Muscle of arm (tissue), 14 donors: ENCODE measurements around the gene RFC2. TPM values are rescaled to one million over a fixed set of nuclear protein-coding genes. Genes with fewer than 3 reads are reported as not detected.
A peak's percentile ranks its signal among the peaks of the same experiment; 100 is the strongest.

Experiments used
- DNase-seq: peaks from one replicate; pipeline ENCODE4 v3.0.0-alpha.2; 2013
- long read RNA-seq, 11 donors: transcript quantifications; one replicate each; lab custom pipeline, GENCODE V29; 2026
- polyA plus RNA-seq, 12 donors: library from polyadenylated mRNA; unstranded; fragments of 120-200 nt; gene quantifications; one replicate each; pipeline ENCODE4 v1.2.1, GENCODE V29; 2013; ENCODE audit not compliant: insufficient read length in 12 of 12

The RFC2 gene
- 10 to 100 TPM in 11 of 12 donors, not detected in 1; 32.0 to 52.5 (median 41.6) TPM for polyA plus RNA-seq
- long read RNA-seq, donor 1, transcript RFC2-201 (11 exons, 1,695 nt) = major isoform, 8 of 8 reads
- long read RNA-seq, donor 1, partial matches to known transcripts = 0 of 8 reads
- long read RNA-seq, donor 1, other reads (novel, unspliced or antisense) = 0 of 8 reads
- long read RNA-seq, donor 2, transcript RFC2-201 (11 exons, 1,695 nt) = major isoform, 18 of 20 reads
- long read RNA-seq, donor 2, partial matches to known transcripts = 0 of 20 reads
- long read RNA-seq, donor 2, other reads (novel, unspliced or antisense) = 0 of 20 reads
- long read RNA-seq, donor 3, transcript RFC2-201 (11 exons, 1,695 nt) = major isoform, 5 of 9 reads
- long read RNA-seq, donor 3, partial matches to known transcripts = 0 of 9 reads
- long read RNA-seq, donor 3, other reads (novel, unspliced or antisense) = 0 of 9 reads
- long read RNA-seq, donor 4, transcript RFC2-201 (11 exons, 1,695 nt) = major isoform, 5 of 5 reads
- long read RNA-seq, donor 4, partial matches to known transcripts = 0 of 5 reads
- long read RNA-seq, donor 4, other reads (novel, unspliced or antisense) = 0 of 5 reads
- long read RNA-seq, donor 5, transcript RFC2-201 (11 exons, 1,695 nt) = major isoform, 23 of 27 reads
- long read RNA-seq, donor 5, partial matches to known transcripts = 0 of 27 reads
- long read RNA-seq, donor 5, other reads (novel, unspliced or antisense) = 0 of 27 reads
- long read RNA-seq, donor 6, transcript RFC2-201 (11 exons, 1,695 nt) = major isoform, 7 of 8 reads
- long read RNA-seq, donor 6, partial matches to known transcripts = 0 of 8 reads
- long read RNA-seq, donor 6, other reads (novel, unspliced or antisense) = 0 of 8 reads
- long read RNA-seq, donor 7, partial matches to known transcripts = 0 of 6 reads
- long read RNA-seq, donor 7, other reads (novel, unspliced or antisense) = 0 of 6 reads
- long read RNA-seq, donor 8, transcript RFC2-201 (11 exons, 1,695 nt) = major isoform, 15 of 16 reads
- long read RNA-seq, donor 8, partial matches to known transcripts = 0 of 16 reads
- long read RNA-seq, donor 8, other reads (novel, unspliced or antisense) = 0 of 16 reads
- long read RNA-seq, donor 9, partial matches to known transcripts = 0 of 3 reads
- long read RNA-seq, donor 9, other reads (novel, unspliced or antisense) = 0 of 3 reads
- long read RNA-seq, donor 10, transcript RFC2-202 (10 exons, 1,576 nt) = minor isoform, 6 of 23 reads
- long read RNA-seq, donor 10, transcript RFC2-201 (11 exons, 1,695 nt) = major isoform, 17 of 23 reads
- long read RNA-seq, donor 10, partial matches to known transcripts = 0 of 23 reads
- long read RNA-seq, donor 10, other reads (novel, unspliced or antisense) = 0 of 23 reads
- long read RNA-seq, donor 11, transcript RFC2-201 (11 exons, 1,695 nt) = major isoform, 12 of 12 reads
- long read RNA-seq, donor 11, partial matches to known transcripts = 0 of 12 reads
- long read RNA-seq, donor 11, other reads (novel, unspliced or antisense) = 0 of 12 reads

DNA sequence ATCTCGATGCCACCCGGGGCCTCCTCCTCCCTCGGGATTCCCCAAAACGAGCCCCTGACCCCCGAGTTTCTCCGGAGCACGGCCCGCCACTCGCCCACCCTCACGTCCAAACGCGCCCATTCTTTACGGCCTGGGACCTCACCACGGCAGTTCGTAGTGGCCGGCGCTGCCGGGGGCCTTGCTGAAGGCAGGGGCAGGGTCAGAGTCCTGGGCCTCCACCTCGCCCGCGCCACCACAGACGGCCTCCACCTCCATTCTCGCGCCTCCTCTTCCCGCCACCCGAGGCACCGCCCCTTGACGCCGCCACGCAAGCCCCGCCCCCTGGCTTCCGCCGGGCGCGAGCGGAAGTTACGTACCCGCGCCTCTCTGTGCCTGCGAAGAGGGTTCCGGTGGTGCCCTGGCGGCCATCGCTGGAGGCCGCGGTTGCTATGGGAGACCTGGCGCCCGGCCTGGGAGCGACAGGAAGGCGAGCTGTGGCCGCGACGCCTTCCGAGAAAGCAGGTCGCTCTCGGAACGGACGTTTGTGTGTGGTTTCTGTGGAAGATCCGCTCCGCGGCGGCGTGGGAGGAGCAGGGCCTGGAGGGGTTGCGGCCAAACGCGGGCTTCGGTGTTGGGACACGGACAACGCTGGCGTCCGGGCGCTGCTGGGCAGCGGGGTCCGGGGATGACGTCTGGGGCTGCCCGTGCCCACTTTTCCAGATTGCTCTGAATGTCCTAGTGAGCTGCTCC, at the start of gene RFC2:
RFC2 (minus strand) TSS at position 271 of the 729 bp plus-strand sequence; CDS start at position 255, 16 bp downstream.
- DNase-seq = peak; percentile 98

DNA sequence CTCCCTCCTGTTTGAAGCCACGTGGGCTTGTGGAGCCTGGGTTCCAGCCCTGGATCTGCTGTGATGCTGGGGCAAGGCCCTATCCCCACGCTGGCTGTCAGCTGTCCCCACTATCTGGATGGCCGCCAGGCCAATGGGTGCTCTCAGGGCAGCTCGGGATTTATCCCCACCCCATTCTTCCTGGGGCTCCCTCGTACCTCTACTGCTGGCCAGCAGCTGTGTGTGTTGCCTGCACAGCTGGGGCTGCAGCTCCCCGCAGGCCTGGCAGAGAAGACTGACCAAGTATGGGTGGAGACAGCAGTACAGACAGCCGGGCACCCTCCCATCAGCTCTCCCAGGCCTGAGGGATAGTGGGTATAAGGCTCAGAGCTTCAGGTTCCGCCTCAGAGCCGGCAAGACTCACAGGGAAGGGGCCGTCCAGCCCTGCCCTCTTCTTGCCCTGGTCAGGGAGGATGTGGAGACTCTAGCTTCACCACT, 48.6 kb upstream of the RFC2 start:
- DNase-seq = no peak

DNA sequence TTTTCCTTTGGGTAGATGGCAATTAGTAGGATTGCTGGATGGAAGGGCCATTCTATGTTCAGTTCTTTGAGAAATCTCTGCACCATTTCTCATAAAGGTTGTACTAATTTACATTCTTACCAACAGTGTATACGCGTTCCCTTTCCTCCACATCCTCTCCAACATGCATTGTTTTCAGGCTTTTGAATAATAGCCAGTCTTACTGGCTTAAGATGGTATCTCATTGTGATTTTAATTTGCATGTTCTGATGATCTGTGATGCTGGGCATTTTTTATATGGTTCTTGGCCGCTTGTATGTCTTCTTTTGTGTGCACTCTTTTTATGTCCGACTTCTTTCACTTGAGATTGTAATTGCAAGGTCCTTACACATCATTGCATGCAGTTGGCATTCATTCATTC, 46.7 kb upstream of the RFC2 start:
- DNase-seq = no peak

DNA sequence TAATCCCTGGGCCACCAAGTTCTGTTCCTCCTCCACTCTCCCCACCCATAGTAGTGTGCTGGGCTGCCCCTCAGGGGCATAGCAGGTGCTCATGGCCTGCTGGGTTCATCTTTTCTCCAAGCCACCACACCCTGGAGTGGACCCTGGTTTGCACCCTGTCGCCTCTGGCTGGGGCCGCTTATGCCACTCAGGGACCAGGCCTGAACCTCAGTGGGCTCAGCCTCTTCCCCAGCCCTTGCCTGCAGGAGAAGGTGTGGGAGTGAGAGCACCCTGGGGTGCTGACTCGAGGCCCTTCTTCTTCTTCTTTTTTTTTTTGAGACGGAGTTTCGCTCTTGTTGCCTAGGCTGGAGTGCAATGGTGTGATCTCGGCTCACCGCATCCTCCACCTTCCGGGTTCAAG, 45.2 kb upstream of the RFC2 start:
- no peak for DNase-seq

DNA sequence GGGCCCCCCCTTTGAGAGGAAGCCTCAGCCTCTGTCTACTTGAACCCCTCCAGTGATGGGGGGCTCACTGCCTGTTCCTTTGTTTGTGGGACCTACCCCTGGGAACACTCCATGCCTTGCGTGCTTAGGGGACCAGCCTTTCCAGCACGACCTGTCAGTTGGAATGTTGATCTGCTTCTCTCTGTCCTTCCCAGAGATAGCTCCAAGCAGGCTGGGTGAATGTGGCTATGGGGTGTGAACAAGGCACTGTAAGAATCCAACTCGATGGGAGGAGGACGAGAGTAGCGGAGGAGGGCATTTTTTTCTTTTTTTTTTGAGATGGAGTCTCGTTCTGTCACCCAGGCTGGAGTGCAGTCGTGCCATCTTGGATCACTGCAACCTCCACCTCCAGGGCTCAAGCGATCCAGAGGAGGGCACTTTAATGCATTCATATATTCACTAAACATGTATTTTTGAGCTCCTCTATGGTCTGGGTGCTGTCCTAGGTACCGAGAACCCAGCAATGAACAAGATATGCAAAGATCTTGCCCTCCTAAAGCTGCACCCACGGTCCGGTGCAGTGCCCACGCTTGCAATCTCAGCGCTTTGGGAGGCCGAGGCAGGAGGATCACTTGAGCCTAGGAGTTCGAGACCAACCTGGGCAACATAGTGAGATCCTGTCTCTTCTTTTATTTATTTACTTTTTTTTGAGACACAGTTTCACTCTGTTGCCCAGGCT, 43.5 kb upstream of the RFC2 start:
- DNase-seq = no peak

DNA sequence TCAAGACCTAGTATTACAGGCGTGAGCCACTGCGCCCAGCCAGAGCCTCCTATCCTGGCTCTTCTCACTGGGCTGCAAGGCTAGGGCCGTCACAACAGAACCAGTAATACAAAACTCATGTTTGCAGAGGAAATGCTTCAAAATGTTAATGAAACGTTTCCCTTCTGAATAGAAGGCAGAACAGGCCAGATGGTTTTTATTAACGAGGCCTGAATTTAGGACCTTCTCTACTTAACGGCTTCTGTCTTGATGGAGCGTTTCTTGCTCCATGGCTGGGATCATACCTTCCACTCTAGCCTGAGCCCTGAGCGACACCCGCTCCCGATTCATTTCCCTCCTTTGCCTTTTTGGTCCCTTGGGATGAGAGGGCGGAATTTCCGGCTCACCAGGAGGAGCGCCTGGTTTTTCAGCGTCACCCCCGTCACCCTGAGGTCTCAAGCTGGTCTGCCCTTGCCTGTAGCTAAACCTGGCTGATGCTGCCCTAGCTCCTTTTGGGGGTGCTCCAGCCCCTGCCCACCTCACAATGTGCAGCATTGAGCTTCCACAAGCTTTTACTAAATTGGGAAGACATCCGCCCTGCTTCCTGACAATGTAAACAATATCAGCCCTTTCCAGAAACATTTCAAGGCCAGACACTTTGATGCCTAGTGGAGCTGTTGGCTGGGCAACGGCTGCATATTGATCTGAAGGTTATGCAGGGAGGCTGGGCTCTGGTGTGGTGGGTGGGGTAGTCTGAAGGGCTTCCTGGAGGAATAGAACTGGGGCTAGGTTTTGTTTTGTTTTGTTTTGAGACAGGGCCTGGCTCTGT, 40.2 kb upstream of the RFC2 start:
- DNase-seq = peak; percentile 69

DNA sequence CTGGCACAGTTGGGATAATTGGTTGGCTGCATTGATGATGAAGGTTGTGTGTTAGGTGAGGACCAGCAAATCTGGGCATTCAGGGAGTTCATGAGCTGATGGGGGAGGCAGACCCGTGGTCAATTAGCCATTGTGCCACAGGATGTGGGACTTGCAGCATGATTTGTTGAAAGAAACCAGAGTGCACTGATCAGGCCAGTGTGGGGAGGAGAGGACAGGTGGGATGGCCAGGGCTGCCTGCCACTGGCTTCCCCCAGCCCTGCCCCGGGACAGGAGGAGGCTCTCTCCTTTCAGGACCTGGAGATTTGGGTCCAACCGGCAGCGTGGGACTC, 39.3 kb upstream of the RFC2 start:
- DNase-seq = no peak

DNA sequence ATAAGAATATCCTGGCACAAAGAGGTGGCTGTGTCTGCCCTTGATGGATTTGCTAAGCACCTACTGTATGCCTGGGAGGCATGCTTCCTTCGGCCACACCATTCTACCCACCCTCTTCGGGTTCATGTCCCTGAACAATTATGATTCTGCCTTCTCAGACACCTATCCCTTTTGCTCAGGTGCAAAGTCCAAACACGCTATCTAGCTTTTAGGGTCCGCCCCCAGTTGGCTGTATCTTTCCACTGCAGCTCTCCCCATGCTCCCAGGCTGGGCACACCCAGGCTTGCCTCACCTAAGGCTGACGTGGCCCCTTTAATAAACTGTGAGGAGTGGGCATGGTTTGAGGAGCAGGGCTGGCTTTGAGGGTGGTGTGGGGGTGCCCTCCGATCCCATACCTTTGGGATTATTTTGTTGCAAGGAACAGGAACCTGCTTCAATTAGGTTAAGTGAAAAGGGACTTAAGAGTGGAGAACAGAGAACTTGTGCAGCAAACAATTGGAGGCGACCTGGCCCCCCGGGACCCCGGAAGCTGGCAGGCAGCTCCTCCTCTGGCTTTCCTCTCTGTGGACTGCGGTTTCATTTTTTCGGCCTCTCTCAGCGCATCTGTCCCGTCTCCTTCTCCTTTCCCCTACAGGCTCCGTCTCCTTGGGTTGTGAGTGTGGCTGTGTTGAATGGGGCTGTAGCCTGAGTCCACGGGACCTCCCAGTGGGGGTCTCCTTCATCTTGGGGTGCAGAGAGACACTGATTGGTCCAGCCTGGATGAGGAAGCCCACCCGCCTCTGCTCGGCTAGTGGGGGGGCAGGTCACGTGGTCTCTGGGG, 38.8 kb upstream of the RFC2 start:
- no peak for DNase-seq

DNA sequence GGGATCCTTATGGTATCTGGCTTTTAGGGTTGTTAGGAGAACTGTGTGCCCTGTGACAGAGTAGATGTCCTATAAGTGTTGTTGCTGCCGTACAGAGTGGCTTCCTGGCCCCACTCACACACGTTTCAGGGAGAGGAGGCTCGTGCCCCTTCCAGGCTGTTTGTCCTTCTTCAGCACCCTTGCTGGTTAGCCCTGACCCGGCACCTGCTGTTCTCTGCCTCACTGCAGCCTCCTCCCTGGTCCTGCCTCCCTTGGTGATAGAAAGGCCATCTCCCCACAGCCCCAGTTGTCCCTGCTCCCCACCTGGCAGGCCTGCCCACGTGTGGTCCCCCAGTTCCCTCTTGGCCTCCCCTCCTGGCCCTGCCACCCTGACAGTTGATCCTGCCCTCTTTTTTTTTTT, 37.3 kb upstream of the RFC2 start:
- DNase-seq = no peak

DNA sequence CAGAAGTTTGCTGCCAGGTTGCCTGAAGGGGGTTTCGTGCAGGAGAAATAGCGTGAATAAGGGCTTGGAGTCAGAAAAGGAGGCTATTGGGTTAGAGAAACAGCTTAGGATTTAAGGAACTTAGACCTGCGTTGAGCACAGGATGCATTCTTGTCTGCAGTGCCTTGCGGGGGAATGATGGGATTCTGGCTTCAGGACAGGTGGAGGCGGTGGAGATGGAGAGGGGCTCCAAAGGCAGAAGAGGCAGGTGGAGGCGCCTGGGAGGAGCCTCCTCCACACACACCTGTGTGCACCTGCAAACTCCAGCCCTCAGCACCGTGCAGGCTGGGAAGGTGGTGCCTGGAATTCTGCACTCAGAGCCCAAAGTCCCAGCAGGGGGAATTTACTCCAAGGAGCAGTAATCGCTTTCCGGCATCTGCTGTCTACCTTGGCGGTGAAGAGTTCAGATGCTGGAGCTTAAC, 36.8 kb upstream of the RFC2 start:
- DNase-seq = no peak

DNA sequence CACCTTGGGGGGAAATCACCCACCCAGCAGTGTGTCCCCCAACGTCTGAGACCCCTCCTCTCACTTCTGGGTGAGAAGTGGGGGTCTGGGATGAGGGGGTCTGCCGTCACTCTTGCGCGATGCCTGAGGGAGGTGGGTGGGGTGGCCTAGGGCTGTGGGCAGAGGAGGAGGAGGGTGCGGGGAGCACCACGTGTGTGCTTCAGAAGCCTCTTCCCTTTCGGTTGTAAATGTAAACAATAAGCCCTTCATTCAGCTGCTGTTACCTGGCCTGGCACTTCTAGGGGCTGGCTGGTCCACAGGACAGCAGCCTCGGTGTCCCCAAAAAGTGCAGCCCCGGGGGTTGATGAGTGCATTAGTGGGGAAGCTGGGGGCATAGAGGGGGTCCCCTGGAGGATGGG, 36.4 kb upstream of the RFC2 start:
- DNase-seq = no peak

DNA sequence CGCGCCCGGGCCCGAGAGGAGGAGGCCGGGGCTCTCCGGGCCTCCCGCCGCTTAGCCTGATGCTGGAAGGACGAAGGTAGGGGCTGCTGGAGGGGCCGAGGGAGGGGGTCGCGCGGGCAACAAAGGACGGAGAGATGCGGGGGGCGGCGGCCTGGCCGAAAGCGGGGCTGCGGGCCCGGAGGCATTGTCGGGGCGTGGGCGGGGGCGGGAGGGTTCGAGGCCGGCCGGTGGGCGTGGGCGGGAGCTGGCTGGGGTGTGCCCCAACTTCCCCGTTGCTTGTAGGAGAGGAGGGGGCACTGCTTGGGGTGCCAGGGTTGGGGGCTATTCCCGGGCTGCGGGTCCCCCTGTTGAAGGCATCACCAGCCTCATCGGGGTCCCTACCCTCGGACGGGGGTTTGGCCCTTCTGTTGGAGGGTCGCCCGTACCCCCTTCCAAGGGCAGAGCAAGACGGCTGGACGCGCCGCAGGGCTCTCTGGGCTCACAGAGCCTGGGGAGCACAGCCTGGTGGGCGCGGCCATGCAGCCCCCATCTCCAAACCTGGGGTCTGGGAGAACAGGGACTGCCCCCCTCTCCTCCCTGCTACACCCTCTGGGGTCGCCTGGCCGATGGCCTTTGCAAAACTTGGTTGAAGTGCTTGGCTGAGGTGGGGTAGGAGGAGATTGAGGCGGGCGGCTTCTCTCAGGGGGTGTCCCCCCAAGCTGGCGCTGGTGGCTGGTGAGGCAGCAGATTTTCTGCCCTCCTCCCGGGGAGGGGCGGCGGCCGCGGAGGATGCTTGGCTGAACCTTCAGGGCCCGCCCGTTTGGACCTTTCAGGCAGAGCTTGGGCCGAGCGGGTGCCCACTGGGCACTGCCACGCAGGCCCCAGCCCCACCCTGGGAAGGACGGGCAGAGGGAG, 35.7 kb upstream of the RFC2 start:
- no peak for DNase-seq

DNA sequence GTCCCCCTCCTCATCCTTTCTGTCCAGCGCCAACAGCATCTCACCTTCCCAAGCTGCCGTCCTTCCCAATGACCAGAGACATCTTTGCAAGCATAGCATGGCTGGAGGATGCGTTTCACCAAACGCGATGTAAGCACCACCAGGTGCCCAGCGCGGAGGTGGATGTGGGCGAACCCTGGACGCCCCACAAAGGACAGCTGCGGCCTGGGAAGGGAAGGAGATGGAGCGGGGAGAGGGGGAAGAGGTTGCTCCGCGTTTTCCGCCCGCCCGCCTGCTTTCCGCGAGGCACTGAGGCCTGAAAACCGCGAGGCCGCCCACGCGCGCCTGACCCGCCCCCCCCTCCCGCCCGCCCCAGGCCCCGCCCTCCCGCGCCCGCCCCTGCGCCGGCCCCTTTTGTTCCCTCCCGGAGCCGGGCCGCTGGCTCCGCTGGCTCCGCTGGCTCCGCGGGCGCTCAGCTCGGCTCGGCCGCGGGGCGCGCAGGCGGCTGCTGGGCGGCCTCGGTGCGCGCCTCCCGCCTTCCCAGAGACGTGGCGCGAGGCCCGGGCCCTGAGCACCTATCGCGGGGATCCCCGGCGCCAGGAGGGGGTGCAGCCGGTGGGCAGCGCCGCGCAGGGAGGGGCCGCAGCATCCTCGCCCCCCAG, 34.9 kb upstream of the RFC2 start, which contains the start of gene CLIP2:
CLIP2 (plus strand) TSS at position 390 of the 641 bp plus-strand sequence. CDS start 28,140 bp downstream, outside the sequence.
- DNase-seq = peak; percentile 78

DNA sequence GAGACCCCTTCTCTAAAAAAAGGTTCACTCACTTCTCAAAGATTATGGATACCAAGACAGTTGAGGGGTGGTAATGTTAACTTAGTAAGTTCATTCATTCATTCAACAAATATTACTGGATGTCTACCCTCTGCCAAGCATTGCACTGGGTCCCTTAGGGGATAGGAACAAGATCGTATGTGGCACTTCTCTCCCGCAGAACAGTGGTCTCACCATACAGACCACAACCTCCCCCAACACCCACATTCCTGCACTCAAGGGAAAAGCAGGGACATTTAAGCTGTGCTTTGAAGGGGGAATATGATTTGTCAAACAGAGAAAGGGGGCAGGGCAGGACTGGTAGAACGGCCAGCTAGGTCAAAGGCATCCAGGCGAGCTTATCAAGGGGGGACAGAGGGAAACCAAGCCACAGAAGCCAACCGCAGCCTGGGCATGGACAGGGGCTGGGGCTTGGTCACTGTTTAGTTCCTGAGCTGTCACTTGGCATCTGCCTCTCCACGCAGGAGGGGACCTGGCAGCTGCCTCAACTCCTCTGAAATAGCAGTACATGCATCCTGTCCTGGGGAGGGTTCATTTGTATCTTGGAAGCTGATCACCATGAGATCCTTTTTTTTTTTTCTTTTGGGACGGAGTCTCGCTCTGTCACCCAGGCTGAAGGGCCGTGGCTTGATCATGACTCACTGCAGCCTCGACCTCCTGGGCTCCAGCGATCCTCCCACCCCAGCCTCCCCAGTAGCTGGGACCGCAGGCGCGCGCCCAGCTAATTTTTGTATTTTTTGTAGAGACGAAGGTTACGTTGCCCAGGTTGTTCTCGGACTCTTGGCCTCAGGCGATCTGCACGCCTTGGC, 34.1 kb upstream of the RFC2 start:
- DNase-seq = no peak

DNA sequence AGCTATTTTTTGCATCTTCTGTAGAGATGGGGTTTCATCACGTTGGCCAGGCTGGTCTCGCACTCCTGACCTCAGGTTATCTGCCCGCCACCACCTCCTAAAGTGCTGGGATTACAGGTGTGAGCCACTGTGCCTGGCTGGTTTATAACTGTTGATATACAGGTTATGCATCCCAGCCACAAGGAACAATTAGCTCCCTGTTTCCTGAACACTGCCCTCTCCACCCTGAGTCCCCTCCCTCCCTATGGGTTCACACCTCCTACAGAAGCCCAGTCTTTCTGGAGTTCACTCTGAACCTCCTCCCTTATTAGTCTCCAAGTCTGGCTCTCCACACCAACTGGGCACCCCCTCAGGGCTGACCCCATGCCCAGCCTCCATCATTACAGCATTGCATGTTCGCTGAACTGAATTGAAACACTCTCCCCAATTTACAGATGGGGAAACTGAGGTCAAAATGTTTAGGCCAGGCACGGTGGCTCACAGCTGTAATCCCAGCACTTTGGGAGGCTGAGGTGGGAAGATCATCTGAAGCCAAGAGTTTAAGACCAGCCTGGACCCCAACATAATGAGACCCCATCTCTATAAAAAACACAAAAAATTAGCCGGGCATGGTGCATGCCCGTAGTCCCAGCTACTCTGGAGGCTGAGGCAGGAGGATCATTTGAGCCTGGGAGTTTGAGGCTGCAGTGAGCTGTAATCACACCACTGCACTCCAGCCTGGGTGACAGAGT, 33.3 kb upstream of the RFC2 start:
- DNase-seq = no peak
